SKM-1 treated with dmso at 0.1 percent for 144 hours (cell line): Measurements from ENCODE around the gene TBL2.
A peak's percentile ranks its signal among the peaks of the same experiment; 100 is the strongest.
"Not testable (repeated sequence)": the region's sequence is repeated elsewhere in the genome, so short reads cannot be mapped to it uniquely, and the experiment has no call there.

Experiments used
- DNase-seq: peaks from one replicate; lab custom pipeline; 2025; ENCODE audit not compliant: unreplicated experiment; lab: John Stamatoyannopoulos, UW

Gene TBL2

GRCh38 chr7:73570977-73571376, 7.4 kb downstream of the TBL2 start:
- no peak for DNase-seq

DNA sequence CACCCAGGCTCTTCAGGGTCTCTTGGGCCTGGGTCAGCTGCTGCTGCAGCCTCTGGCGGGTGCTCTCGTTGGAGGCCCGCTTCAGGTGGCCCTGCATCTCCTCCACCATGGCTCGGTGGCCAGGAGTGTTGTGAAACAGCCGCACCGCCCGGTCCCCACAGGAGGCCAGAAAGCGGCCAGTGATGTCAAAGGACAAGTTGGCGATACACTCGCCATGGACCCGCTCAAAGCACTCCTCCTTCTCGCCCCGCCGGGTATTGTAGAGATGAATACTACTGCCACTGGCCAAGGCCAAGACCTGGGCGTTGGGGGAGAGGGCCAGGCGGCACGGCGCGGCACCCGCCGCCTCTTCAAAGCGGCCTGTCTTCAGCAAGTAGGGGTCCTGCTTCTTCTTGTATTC, 7.9 kb downstream of the TBL2 start:
- DNase-seq = no peak

GRCh38 chr7:73569042-73569608, 9.3 kb downstream of the TBL2 start:
- no peak for DNase-seq

DNA sequence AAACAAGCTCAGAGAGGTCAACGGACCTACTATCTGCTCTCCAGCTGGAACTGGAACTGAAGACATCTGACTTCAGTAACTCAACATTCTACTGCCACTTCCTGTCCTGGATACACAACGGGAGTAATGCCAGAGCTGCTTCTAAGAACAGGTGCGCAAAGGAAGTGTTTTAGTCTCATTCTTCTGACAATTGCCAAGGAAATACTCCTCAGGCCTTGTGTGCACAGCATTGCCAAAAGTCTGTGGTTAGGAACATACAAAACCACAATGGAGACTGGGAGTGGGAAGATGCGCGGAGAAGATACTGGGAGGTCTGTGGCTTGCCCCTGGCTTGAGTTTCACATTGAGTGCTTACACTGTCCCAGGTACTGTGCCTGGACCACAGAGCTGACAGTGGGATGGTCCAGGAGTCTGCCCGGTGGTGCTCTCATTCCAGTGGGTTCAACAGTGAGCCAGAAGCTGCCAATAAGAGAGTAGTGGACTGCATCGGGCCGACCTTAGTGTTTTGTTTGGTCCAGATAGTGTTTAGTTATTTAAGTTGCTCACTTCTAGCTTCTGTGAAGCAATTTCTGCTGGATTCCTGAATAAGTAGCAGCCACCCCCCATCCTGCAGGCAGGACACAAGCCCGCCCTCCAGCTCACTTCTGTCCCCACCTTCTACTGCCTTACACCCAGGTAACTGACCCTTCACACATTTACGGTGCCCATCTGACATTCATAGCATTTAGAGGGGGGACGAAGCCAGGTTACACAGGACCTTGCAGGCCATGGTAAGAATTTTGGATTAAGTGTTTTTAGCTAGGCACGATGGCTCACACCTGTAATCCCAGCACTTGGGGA, 10.3 kb downstream of the TBL2 start:
- no peak for DNase-seq

DNA sequence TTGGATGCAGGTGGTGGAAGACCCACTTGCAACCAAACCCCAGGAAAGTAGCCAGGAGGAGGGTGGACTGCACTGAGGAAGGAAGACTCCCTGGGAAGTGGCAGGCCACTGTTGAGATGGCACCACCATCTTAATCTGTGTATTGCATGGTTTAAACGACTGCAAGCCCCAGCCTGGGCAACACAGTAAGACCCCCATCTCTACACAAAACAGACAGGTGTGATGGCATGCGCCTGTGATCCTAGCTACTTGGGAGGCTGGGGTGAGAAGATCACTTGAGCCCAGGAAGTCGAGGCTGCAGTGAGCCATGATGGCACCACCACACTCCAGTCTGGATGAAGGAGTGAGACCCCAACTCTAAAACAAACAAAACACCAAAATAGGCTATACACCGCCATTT, 11.2 kb downstream of the TBL2 start:
- no peak for DNase-seq

DNA sequence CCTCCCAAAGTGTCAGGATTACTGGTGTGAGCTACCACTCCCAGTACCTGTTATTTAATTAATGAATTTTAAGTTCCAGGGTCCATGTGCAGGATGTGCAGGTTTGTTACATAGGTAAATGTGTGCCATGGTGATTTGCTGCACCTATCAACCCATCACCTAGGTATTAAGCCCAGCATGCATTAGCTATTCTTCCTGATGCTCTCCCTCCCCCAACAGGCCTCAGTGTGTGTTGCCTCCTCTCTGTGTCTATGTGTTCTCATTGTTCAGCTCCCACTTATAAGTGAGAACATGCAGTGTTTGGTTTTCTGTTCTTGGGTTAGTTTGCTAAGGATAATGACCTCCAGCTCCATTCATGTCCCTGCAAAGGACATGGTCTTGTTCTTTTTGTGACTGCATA, 11.9 kb downstream of the TBL2 start:
- not testable (repeated sequence) for DNase-seq

DNA sequence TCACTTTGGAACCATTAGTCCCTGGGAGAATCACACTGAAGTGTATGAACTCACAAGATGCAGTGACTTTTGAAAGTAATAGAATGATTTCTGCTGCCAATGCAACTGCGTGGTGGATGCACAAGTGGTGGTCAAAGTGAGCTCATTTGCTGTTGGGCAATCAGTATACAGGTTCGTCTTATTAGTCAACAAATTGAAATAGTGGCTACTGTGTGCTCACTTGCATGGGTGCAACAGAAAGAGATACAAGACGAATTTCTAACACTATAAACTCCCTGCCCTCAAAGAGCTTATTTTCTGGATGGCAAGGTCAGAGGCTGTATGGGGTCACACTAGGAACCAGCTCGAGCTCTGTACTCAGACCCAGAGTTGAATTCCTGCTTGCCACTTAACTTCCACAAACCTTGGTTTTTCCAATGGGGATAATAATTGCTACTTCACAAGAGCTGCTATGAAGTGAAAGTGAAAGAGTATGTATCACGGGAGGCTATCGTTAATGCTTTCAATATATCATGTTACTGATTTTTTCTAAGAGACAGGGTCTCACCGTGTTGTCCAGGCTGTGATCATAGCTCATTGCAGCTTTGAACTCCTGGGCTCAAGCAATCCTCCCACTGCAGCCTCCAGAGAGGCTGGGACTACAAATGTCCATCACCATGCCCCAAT, 12.6 kb downstream of the TBL2 start:
- DNase-seq = no peak

- DNase-seq = no peak
Observed at GRCh38 chr7:73560109-73560835, 18.1 kb downstream of the TBL2 start.

- peak; percentile 39 for DNase-seq
Observed at GRCh38 chr7:73557397-73558257, 20.8 kb downstream of the TBL2 start, which contains the start of gene BCL7B. Gene BCL7B (minus strand): TSS chr7:73557690. CDS start chr7:73557578, 112 bp downstream.

DNA sequence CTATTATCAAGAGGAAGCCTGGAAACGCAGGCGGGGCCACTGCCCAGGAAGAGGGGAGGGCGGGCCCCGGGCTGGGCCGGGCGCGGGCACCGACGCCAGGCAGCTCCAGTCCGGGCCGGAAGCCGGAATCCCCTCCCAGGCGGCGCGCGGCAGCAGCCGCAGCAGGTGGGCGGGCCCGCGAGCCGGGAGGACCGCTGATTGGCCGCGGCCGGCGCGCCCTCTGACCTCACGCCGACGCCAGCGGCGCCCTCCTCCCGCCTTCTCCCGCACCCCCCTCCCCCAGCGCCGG, 21.3 kb downstream of the TBL2 start:
- peak; percentile 92 for DNase-seq

GRCh38 chr7:73556208-73557107, 21.9 kb downstream of the TBL2 start:
- DNase-seq = no peak

DNA sequence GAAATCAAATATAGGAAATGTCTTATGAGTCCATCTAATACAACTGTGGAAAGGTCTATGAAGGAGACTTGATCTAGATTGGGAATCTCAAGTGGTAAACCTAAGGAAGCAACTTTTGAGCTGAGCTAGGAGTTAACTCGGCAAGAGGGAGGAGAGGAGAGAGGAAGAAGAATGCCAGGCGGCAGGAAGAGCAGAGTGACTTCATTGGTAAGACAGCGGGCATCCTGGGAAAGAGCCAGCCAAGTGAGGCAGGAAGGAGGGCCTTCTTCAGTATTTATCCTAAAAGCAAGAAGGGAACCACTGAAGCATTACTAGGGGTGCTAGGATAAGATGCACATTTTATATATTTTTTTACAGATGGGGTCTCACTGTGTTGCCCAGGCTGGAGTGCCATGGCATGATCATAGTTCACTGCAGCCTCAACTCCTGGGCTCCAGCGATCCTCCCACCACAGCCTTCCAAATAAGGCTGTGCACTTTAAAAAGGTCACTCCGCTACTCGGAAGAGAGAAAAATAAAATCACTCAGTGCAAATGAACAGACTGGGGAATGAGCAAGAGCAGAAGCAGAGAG, 22.9 kb downstream of the TBL2 start:
- DNase-seq = no peak

- not testable (repeated sequence) for DNase-seq
Observed at GRCh38 chr7:73550093-73550492, 28.3 kb downstream of the TBL2 start.

DNA sequence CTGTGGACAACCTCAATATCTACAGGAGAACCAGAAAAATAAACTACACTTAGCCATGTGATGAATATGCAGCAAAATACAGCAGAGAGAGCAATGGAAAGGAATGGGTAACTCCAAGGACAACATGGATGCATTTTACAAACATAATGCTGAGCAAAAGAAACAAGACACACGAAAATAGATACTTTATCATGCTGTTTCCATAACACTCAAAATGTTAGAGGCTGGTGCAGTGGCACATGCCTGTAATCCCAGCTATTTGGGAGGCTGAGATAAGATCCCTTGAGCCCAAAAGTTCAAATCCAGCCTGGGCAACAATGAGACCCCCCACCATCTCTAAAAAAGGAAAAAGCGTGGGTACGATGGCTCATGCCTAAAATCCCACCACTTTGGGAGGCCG, 29.2 kb downstream of the TBL2 start:
- no peak for DNase-seq

GRCh38 chr7:73547841-73548240, 30.5 kb downstream of the TBL2 start:
- no peak for DNase-seq

GRCh38 chr7:73544678-73545077, 33.7 kb downstream of the TBL2 start:
- no peak for DNase-seq

DNA sequence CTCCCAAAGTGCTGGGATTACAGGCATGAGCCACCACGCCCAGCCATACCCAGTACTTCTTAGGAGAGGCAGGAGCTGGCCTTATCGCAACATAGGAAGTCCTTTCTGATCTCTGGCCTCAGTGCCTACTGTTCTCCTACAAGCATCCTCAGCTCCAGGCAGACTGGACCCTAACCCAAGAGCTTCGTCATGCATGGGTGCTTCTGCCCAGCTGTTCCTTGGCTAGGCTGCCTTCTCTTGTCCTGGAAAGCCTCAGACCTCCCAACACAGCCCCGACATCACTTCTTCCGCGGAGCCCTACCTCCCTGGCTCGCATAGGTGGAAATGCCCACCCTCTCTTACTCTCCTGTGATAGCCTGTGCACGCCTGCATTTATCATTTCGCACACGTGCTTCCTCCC, 36.7 kb downstream of the TBL2 start:
- no peak for DNase-seq

GRCh38 chr7:73539709-73540108, 38.7 kb downstream of the TBL2 start:
- DNase-seq = no peak

GRCh38 chr7:73538510-73538909, 39.9 kb downstream of the TBL2 start:
- DNase-seq = not testable (repeated sequence)
